ENCODE data around the gene RSPH1.

The RSPH1 gene

GRCh38 chr21:42443181-42443785 lies 52.7 kb downstream of the RSPH1 start:
- no peak for DNase-seq

- DNase-seq = no peak
Observed at GRCh38 chr21:42441963-42442362, 54.1 kb downstream of the RSPH1 start.

GRCh38 chr21:42440187-42440792 lies 55.7 kb downstream of the RSPH1 start:
- DNase-seq = no peak

GRCh38 chr21:42439284-42440186 lies 56.5 kb downstream of the RSPH1 start:
- DNase-seq = no peak

- no peak for DNase-seq
Observed at GRCh38 chr21:42438316-42439205, 57.5 kb downstream of the RSPH1 start.

DNA sequence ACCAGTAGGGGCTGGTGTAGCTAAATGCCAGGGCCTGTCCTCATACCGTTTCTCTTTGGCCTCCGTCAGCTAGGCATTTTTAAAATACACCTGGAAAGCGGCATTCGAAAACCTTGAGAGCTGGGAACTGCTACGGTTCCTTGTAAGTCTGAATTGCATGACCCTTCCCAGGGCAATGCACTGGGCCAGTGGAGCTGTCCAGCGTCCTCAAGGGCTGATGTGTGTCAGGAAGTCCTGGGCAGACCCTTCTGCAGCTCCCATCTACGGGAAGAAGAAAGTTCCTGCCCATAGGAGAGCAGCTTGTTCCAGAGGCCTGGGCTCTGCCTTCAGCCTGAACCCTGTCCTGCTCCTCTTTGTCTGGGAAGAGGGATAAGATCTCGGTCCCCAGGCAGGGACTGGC lies 58.2 kb downstream of the RSPH1 start:
- no peak for DNase-seq

DNA sequence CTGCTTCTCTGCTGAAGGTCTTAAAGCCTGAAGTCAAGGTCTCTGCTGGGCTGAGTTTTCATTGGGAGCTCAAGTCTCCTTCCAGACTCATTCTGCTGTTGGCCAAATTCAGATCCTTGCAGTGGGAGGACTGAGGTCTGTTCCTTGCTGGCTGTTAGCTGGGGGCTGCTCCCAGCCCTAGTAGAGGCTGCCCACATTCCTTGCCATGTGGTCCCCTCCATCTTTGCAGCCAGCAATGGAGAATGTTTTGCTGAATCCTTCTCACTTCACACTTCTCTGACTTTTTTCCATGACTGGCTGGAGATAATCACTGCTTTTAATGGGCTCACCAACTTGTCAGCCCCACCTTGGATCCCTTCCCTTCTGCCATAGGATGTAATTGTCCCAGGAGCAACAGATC lies 59.1 kb downstream of the RSPH1 start:
- no peak for DNase-seq

GRCh38 chr21:42435833-42436232 lies 60.2 kb downstream of the RSPH1 start:
- DNase-seq = no peak

GRCh38 chr21:42435401-42435800 lies 60.6 kb downstream of the RSPH1 start:
- no peak for DNase-seq

DNA sequence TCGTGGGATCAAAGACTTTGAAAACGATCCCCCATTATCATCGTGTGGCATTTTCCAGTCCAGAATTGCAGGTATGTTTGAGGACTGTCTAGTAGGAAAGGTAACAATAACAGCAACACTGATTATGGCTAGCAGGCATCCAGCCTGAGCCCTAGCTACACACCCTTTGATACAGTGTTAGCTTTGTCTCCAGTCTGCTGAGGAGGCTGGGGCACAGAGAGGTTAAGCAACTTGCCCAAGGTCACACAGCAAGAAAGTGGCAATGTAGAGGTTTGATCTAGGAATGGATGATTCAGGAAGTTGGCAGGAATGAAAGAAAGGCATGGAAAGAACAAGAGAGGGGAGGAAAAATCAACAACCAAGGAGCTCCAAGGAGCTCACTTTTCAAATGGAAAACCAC lies 61.1 kb downstream of the RSPH1 start:
- DNase-seq = no peak

- DNase-seq = no peak
Observed at GRCh38 chr21:42433946-42434551, 62.0 kb downstream of the RSPH1 start.

- DNase-seq = no peak
Observed at GRCh38 chr21:42432695-42433094, 63.3 kb downstream of the RSPH1 start.

DNA sequence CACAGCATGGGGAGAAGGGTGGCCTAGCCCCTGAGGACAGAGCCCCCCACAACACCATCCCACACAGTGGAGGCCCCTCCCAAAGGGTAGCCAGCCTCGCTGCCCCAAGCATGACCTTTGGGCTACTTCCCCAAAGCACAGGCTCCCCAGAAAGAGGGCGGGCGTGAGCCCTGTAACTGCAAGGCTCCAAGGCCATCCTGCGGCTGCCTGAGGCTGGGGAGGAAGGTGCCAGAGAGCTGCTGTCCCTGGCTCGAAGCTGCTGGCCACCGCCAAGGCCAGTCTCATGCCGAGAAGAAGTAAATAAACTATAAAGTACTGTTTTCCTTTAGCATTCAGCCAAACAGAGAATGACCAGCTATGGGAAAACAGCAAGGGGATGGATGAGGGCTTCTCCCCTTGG lies 64.8 kb downstream of the RSPH1 start:
- DNase-seq = no peak

DNA sequence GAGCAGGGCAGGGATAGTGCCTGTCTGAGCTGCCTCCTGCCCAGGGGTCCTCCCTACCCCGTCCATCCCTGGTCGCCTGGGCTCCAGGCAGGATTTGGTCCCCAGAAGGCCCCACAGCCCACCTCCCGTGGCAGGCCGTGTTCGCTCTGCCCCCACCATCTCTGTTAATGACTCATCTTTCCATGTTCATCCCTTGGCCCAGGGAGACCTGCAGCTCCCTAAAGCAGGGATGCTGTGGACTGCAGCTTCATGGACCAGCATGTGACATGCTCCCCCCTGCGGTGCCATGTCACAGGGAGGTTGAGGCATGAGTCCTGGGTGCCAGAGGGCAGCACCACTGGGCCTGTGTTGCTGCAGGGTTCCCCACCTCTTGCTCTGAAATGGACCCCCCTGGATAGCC lies 65.5 kb downstream of the RSPH1 start:
- DNase-seq = no peak

DNA sequence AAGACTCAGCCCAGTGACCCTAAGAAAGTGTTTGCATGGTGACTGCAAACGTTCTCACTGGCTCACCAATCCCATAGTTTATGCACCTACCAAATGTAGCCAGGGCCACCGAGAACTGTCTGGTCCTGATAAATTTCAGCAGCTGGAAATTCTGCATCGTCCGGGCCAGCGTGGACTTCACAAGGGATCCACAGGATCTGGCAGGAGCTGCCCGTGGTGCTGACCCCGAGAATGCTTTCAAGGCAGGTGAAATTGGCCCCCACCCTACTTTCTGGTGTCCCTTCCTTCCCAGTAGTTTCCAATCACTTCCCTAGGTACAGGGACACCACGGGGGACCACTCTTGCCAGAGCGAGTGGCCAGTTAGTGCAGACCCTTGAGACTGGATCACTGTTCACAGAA lies 66.2 kb downstream of the RSPH1 start:
- DNase-seq = no peak

DNA sequence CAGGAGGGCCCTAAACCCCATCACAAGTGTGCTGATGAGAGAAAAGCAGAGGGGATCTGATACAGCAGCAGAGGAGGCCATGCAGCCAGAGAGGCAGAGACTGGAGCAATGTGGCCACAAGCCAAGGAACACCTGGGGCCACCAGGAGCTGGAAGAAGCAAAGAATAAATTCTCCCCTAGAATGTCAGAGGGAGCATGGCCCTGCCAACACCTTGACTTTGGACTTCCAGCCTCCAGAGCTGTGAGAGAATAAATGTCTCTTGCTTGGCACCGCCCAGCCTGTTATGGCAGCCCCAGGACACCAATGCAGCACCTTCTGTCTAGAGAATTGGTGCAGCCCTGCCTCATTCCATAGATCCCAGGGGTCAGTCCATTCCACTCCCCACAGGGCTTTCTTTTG lies 67.0 kb downstream of the RSPH1 start:
- no peak for DNase-seq

DNA sequence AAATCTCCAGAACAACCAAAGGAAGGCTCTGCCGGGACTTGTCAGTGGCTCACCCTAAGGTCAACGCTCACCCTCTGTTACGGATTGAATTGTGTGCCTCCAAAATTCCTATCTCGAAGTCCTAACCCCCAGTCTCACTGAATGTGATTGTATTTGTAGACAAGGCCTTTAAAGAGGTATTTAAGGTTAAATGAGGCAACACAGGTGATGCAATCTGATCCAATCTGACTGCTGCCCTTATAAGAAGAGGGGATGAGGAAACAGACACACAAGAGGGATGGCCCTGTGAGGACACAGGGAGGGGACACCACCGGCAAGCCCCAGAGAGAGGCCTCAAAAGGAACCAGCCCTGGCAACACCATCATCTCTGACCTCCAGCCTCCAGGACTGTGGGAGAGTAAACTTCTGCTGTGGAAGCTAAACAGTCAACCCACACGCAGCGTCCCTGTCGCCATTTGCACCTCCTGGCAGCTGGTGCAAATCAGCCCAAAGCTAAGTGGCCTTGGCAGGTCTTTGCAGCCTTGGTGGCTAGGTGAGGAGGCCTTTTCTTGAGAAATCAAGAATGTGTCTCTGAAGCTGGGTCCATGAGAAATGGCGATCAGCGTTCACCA lies 68.1 kb downstream of the RSPH1 start:
- no peak for DNase-seq

DNA sequence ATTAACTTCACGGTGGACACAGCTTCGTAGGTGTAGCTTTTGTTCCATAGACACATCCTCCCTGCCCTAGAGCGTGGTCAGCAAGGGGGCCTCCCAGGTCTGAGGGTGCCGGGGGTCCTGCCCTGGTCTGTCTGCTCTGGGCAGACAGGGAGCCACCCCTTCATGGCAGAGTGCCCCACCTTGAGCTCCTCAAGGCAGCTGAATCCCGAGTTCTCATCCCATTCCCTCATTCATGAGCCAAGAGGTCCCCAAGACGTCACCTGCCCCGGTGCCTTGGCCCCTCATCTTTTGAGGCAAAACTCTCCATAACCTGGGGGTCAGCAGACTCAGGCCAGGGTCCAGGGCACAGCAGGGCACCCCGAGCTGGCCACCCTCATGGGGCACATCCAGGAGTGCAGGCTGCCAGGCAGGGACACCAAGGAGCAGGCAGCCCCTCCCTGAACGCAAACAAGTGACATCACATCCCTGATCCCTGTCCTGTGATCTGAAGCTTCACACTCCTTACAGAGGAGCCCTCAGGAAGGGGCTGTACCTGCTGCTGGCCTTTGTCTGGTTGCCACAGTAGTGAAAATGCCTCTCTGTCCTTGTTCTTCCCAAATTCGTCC lies 69.0 kb downstream of the RSPH1 start:
- no peak for DNase-seq

- DNase-seq = no peak
Observed at GRCh38 chr21:42426424-42426823, 69.6 kb downstream of the RSPH1 start.

DNA sequence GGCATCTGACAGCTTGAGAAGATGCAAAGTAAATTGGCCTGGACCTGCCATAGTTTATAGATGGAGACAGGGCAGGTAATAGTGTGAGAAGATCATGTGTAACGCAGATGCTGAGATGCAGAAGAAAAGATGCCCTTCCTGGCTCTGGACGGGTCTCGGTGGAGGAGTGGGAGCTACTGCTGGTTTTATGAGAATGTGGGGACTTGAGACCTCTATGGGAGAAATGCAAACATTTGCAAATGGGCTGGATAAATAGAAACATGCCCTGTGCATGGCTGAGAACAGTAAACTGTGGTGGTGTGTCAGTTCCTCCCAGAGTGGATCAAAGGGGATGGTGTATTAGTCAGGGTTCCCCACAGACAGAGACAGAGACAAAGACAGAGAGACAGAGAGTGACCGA lies 70.4 kb downstream of the RSPH1 start:
- no peak for DNase-seq

- no peak for DNase-seq
Observed at GRCh38 chr21:42424914-42425541, 71.0 kb downstream of the RSPH1 start.

Data from NCI-H510A treated with DMSO at 0.1 percent for 48 hours (cell line).